ENCODE measurements around the gene RSPH9.
A peak's percentile ranks its signal among the peaks of the same experiment; 100 is the strongest.
"Not testable (repeated sequence)": the region's sequence is repeated elsewhere in the genome, so short reads cannot be mapped to it uniquely, and the experiment has no call there.

Gene RSPH9

DNA sequence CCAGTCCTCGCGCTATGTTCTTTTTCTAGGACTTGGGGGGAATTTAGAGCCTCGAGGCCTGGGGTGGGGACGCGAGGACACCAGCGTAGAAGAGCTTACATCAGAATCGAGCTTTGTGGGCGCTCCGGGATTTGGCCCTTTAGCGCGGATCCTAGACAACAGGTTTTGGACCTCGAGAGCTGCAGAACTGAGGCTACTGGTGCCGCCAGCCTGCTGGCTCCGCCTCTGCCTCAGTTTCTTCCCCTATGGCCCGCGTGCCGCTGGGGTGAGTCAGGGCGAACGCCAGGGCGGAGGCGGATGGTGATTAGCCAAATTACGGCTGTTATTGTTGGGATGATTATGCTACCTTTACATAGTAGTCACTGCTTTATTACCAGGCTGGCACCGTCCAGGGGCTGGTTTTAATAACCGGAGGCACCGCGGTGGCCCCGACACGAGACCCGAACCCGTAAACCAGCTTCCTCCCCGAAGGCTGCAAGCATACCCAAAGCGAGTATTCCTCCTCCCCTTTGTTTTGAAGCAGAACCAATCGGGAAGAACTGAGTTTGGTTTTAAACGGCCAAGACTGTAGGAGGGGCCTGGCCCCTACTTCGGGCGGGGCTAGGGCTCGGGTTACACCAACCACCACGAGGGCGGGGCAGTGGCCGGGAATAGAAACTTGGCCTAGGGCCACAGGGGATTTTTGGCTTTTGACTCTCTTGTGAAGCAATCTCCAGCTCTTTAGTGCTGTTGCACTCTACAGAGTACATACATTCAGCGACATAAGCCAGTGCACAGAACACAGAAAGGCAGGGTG, 15.1 kb upstream of the RSPH9 start:
- peak; percentile 95 for DNase-seq

DNA sequence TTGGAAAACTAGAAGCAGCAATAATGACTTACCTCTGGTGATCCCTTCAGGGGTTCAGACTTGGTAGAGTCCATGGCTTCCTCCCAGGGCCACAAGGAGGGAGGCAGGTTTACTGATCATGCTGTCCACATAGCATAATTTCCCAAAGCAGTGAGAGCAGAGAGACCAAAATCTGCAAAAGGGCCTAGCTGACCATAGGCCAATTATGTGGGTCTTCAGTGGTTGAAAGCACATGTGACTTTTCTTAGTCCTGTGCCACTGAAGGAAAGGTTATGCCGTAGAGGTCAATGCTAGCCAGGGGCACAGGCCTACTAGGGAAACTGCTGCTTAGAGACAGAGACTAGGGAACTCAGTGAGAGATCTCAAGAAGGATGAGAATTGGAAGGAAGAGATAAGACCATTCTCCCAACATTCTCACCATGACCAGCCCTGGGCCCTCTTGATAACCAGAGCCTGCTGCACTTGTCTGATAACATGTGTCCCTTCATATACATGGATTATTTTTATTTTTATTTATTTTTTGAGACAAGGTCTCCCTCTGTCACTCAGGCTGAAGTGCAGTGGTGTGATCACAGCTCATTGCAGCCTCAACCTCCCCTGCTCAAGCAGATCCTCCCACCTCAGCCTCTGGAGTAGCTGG, 13.7 kb upstream of the RSPH9 start:
- DNase-seq, result no peak

DNA sequence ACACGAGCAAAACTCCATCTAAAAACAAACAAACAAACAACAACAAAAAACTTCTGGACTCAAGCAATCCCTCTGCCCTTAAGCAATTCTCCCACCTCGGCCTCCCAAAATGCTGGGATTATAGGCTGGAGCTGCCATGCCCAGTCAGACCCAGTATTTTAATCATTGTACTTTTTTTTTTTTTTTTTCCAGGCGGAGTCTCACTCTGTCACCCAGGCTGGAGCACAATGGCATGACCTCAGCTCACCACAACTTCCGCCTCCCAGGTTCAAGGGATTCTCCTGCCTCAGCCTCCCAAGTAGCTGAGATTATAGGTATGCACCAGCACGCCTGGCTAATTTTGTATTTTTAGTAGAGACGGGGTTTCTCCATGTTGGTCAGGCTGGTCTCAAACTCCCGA, 11.8 kb upstream of the RSPH9 start:
- DNase-seq, result not testable (repeated sequence)

DNA sequence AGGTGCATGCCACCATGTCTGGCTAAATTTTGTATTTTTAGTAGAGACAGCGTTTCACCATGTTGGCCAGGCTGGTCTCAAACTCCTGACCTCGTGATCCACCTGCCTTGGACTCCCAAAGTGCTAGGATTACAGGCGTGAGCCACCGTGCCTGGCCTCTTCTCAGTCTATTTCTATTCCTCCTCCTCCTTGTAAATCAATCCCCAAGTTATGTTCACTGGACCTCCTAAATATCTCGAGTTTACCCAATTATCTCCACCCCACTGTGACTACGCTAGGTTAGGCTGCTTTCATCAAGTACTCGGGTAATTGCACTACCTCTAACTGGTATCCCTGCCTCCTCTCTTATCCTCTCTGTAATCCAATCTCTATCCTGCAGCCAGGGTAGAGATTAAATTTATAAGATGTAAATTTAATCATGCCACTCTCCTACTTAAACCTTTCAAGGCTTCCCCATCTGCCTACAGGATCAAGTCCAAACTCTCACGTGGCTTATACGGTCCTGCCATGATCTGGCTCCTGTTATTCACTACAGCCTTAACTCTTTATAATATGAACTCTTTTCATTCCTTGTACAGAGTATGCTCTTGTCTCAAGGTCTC, 10.0 kb upstream of the RSPH9 start:
- no peak for DNase-seq

DNA sequence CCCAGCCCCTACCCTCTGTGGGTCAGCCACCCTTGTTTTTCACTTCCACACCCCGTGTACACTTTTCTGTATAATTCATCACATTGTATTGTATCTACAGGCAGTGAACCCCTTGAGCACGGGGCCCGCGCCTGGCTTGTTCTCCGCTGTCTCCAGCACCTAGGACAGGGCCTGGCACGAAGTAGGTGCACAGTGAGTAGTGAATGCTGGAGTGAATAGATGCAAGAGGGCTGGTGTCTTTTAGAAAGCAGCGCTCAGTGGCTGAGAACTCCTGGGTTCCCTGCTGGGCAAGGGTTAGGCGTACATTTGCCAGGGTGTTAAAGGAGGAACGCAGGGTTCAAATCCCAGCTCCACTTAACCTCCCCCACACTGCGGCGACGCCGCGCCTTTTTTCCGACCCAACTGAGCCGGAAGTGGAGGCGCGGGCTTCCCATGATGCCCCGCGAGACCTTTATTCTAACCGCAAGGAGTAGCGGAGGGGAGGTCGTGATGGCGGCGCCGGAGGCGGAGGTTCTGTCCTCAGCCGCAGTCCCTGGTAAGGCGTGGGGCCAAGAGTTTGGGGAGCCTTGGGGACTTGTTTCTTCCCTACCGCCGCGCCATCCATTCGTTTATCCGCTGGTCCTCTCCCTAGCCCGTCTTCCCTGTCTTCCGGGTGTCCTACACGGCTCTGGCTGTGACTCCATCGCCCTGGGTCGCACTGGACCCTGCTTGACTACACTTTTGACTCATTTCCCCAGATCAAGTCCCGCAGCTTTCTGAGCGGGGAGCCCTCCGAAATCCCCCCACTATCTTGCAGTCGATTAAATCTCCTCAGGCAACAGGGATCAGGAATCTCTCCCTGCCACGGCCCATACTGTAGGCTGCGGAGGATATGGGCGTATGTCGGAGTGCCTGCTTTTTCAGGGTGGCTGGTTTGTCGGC, 9.2 kb upstream of the RSPH9 start, which contains the start of gene MAD2L1BP:
Gene MAD2L1BP (plus strand): TSS at position 454 of the 921 bp plus-strand sequence. CDS start 36 bp downstream, at position 490.
- peak; percentile 81 for DNase-seq

DNA sequence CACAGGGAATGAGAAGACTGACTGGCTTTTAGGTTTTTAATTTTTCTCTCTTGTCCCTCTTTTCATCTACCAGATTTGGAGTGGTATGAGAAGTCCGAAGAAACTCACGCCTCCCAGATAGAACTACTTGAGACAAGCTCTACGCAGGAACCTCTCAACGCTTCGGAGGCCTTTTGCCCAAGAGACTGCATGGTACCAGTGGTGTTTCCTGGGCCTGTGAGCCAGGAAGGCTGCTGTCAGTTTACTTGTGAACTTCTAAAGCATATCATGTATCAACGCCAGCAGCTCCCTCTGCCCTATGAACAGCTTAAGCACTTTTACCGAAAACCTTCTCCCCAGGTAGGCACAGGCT, 8.6 kb upstream of the RSPH9 start:
- no peak for DNase-seq

DNA sequence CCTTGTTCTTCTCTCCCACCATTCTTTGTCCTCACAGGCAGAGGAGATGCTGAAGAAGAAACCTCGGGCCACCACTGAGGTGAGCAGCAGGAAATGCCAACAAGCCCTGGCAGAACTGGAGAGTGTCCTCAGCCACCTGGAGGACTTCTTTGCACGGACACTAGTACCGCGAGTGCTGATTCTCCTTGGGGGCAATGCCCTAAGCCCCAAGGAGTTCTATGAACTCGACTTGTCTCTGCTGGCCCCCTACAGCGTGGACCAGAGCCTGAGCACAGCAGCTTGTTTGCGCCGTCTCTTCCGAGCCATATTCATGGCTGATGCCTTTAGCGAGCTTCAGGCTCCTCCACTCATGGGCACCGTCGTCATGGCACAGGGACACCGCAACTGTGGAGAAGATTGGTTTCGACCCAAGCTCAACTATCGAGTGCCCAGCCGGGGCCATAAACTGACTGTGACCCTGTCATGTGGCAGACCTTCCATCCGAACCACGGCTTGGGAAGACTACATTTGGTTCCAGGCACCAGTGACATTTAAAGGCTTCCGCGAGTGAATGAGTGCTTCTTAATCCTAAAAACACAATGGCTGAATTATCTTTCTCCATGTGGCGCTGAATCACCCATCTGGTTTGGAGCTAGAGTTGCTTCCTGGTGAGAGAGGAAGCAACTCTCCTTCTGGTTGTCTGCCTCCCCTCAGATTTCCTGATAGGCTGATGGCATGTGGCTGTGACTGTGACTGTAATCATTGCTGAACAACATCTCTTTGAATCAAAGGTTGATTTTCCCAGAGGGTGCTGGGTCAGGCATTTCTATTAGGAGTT, 4.6 kb upstream of the RSPH9 start:
- no peak for DNase-seq

DNA sequence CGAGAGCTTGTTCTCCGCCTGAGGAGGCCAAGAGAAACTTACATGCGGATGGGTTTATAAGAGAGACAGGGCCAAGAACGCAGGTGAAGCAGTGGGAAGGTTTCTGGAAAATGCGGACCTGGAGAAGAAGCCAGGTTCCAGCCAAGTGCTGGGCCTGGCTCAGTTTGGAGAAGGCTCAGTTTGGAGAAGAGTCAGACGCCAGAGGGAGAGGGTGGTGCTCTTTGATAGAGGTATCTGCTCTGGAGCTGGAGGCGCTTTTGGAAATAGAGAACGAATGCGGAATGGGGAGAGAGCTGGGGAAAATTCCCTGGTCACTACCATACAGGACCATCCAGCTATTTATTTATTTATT, 753 bp downstream of the RSPH9 start:
- no peak for DNase-seq

DNA sequence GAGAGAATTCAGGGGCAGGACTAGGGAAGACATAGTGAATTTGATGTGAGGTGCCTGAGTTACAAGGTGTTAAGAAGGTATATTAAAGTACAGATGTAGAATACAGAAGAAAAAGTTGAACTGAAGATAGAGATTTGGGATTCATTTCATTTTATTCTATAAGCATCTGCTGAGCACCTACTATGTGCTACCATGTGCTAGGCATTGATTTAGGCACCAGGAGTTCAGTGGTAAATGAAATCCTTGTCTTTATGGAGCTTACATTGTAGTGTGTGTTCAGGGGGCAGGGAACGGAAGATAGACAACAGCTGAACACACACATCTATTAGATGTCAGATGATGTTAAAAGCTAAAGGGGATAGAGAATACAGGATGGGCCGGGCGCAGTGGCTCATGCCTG, 2.8 kb downstream of the RSPH9 start:
- no peak for DNase-seq

DNA sequence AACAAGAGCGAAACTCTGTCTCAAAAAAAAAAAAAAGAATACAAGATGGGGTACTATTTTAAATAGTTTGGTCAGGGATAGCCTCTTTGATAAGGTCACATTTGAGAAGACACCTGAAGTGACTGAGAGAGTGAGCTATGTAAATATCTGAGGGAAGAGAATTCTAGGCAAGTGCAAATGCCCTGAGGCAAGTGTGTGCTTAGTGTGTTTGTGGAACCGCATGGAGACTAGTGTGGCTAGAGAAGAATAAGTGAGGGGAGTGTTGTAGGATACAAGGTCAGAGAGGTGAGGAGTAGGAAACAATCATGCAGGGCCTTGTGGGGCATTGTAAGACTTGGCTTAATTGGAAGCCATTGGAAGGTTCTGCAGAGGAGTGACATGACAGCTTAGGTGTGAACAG, 3.4 kb downstream of the RSPH9 start:
- no peak for DNase-seq

DNA sequence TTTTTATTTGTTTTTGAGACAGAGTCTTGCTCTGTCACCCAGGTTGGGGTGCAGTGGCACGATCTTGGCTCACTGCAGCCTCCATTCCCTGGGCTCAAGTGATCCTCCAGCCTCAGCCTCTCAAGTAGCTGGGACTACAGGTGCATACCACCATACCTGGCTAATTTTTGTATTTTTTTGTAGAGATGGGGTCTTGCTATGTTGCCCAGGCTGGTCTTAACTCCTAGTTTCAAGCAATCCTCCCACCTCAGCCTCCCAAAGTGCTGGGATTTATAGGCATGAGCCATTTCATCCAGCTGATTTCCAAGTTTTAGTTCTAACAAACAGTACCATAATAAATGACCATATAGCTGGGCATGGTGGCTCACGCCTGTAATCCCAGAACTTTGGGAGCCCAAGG, 8.0 kb downstream of the RSPH9 start:
- DNase-seq, result not testable (repeated sequence)

DNA sequence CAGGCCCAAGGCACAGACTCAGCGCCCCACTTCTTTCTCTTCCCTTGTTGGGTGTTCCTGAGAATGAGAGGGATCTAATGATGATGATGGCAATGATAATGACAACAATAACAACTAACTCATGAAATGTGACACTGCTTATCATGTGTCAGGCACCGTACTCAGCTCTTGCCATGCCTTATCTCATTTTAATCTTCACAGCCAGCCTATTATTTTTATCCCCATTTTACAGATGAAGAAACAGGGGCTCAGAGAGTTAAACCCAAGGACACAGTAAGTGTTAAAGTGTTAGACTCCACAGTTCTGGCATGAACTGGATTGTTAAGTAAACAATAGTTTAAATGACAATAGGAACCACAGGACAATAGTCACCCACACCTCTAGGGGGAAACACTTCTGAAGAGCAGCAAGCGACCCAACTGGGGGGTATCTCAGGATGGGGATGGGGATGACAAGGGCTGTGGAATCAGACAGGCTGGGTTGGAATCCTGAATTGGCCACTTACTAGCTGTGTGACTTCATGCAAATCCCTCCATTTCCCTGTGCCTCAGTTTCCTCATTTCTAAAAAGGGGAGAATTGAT, 12.5 kb downstream of the RSPH9 start:
- DNase-seq, result no peak

DNA sequence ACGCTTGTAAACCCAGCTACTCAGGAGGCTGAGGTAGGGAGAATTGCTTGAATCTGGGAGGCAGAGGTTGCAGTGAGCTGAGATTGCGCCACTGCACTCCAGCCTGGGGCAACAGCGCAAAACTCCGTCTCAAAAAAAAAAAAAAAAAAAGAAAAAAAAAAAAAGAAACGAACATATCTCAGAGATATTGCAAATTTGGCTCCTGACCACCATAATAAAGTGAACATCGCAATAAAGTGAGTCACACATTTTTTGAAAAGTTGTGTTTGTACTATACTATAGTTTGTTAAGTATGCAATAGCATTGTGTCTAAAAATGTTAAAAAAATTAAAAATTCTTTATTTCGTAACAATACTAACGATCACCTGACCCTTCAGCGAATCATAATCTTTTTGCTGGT, 13.3 kb downstream of the RSPH9 start:
- no peak for DNase-seq

DNA sequence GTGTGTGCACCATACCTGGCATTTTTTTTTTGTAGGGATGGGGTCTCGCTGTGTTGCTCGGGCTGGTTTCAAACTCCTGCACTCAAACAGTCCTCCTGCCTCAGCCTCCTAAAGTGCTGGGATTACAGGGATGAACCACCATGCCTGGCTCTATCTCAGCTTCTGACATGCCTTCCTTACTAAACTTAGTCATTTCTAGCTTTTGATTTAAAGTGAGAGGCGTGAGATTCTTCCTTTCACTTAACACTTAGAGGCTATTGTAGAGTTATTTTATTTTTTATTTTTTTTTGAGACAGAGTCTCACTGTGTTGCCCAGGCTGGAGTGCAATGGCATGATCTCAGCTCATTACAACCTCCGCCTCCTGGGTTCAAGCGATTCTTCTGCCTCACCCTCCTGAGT, 18.1 kb downstream of the RSPH9 start:
- DNase-seq, result not testable (repeated sequence)

DNA sequence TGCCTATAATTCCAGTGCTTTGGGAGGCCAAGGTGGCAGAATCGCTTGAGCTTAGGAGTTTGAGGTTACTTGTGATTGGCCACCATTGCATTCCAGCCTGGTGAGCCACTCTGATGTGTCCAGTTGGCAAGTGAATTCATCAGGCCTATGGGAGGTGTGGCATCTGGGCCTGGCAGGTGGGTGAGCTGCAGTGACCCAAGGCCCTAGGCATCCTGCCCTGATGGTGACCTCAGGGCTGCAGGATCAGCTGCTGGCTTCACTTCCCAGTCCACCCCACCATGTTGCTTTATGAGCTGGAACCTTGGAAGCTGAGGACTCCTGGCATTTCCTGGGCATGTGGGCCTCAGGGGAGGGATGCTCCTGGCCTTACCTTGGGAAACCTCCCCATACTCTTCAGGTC, 20.5 kb downstream of the RSPH9 start:
- no peak for DNase-seq

DNA sequence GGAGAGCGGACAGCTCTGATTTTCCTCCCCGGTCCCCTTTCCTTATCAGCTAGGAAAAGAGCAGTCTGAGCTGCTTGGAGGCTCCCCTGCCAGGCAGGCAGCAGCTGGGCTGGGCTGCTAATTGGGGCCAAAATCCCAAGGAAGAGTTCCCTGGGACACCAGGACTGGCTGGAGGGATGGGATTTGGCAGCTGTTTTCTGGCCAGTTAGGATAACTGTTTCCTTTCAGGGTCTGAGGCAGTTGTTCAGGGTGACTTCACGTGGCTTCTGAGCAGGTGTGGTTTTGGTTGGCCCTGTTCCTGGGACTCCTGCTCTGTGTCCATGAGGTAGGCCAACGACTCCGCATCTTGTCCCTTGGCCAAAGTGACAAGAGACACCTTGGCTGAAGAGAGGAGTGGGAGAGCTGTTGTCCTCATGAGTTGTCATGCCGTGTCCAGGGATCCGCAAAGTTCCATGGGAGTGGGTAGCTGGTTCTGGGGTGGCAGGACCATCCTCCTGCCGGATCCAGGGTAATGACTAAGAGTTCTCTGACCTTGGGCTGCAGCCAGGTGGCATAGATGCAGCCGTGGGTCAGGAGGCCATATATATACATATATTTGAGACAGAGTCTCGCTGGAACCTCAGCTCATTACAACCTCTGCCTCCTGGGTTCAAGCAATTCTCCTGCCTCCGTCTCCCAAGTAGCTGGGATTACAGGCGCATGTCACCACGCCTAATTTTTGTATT, 21.5 kb downstream of the RSPH9 start:
- no peak for DNase-seq

DNA sequence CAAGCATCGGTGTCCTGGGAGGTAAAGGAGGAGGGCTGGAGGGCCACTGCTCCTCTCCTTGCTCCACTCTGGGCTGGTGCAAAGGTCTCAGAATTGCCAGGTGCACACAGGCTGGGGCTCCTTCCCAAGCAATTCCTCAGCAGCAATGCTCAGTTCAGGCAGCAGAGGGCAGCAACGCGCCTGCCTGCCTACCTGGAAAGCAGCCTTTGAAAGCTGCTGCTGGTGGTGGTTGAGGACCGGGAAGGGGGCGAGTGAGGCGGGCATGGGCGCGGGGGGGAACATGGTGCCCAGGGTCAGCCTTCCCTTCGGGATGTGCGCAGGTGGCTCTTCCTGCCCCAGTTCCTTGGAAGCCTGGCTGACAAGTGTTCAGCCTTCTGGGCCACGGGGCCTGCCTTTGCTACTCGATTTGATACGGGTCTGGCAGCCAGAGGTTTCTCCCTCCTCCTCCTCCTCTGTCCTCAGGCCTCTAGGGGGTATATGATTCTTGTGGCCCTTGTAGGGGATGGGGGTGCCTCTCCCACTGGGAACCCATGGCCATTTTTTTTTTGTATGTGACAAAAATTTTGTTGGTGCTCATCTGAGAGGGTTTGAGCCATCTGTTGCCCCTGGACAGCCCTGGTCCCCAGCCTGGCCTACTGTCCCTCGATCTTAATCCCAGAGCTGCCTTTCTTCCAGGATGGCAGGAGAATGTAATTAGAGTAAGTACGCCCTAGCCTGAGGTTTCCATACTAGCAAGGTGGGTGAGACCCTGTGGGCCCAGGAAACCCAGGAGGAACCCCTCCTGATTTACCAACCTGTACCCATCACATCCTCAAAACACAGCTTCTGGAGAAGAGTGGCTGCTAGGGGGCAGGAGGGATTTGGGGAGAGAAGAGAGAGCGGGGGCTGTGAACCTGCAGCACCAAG, 22.7 kb downstream of the RSPH9 start:
- DNase-seq, result peak; percentile 67

DNA sequence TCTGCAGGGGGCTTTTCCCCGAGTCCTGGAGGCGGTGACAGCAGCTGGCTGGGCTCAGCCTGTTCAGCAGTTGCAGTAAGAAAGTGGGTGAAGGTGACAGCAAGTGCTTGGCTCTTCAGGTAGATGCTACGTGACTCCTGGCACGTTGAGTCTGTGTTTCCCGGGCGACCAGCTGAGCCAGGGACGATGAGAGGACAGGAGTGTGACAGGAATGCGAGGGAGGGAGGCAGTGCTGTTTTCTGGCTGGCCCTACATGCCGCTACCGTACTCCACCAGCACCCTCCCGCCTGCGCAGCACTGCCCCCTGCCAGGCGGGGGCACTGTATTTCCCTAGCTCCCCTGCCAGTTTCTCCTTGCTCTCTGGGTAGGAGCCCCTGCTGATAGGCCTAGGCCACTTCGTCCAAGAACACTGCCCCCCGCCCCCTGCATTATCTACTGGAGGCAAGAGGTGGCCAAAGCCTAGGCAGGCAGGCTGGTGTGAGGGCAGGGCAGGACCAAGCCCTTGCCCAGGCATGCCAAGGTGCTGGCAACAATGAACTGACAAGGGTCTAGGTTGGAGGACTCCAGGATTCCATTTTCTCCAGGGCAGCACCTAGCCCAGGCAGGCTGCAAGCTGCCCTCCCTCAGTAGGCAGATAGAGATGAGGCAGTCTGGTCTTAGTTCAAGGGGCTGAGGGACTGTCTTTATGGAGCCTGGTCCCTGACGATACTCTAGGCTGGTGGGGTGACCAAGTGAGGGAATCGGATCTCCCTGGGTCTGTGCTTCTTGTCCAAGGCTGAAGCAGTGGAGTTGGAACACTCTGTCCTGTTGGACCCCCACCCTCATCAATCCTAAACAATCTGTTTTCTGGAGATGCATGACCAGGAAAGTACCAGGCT, 23.6 kb downstream of the RSPH9 start:
- DNase-seq, result peak; percentile 67
